PC-3 (cell line): ENCODE results near the gene FAM43B. TPM values are rescaled to one million over a fixed set of nuclear protein-coding genes. Genes with fewer than 3 reads are reported as not detected.
A peak's percentile ranks its signal among the peaks of the same experiment; 100 is the strongest.

Experiments
- ATAC-seq: fragments of 200-7000 bp; cut with Tn5 transposase; 2 replicates; pipeline ENCODE4 v1.9.1; 2020; ENCODE audit warnings: mild to moderate bottlenecking, moderate library complexity
- BruUV-seq: library from RNA; stranded (reverse); fragments of 400-500 nt; replicated peaks from 2 replicates; lab custom pipeline; 2021; lab: Mats Ljungman, UMichigan
- CTCF ChIA-PET: fragments of 300-600 bp; sonication (Branson Sonifier 250); formaldehyde crosslinking; loops from one replicate; lab custom pipeline; 2022; ENCODE audit warnings: antibody characterized with exemption; lab: Charles Lee
- POLR2A ChIA-PET: fragments of 300-600 bp; sonication (Branson Sonifier 250); formaldehyde crosslinking; loops from one replicate; lab custom pipeline; 2022; ENCODE audit warnings: antibody characterized with exemption; ENCODE audit not compliant: unreplicated experiment; lab: Charles Lee
- DNase-seq: peaks from one replicate; pipeline ENCODE4 v3.0.0-alpha.2; 2015
- H2AFZ ChIP-seq: fragments of 300-600 bp; sonication (generic); 2 replicates; pipeline ENCODE4 v1.6.0; 2016; ENCODE audit warnings: antibody characterized with exemption, low read length
- H3F3A ChIP-seq: fragments of 300-600 bp; sonication (generic); one replicate; pipeline ENCODE4 v1.6.0; 2017; ENCODE audit warnings: antibody characterized with exemption, low read length, control low read depth, mild to moderate bottlenecking; ENCODE audit not compliant: unreplicated experiment
- H3K27ac ChIP-seq: fragments of 300-600 bp; sonication (generic); 2 replicates; pipeline ENCODE4 v1.5.1; 2016; ENCODE audit warnings: mild to moderate bottlenecking, low read length
- H3K27me3 ChIP-seq: fragments of 300-600 bp; sonication (generic); 2 replicates; pipeline ENCODE4 v1.6.1; 2016; ENCODE audit warnings: low read length, mixed read lengths
- H3K36me3 ChIP-seq: fragments of 300-600 bp; sonication (generic); 2 replicates; pipeline ENCODE4 v1.6.1; 2016; ENCODE audit warnings: low read depth, mixed run types, low read length, mixed read lengths
- H3K4me1 ChIP-seq: fragments of 300-600 bp; sonication (generic); 2 replicates; pipeline ENCODE4 v1.5.1; 2016; ENCODE audit warnings: low read length; ENCODE audit not compliant: insufficient read depth
- H3K4me2 ChIP-seq: fragments of 300-600 bp; sonication (generic); 2 replicates; pipeline ENCODE4 v1.6.0; 2016; ENCODE audit warnings: low read length
- H3K4me3 ChIP-seq: fragments of 300-600 bp; sonication (generic); 2 replicates; pipeline ENCODE4 v1.5.1; 2016; ENCODE audit warnings: mild to moderate bottlenecking, low read length, mixed read lengths
- H3K79me2 ChIP-seq: fragments of 300-600 bp; sonication (generic); 2 replicates; pipeline ENCODE4 v1.6.1; 2017; ENCODE audit warnings: low read length, mixed read lengths
- H3K9ac ChIP-seq: fragments of 300-600 bp; sonication (generic); 2 replicates; pipeline ENCODE4 v1.6.0; 2016; ENCODE audit warnings: mild to moderate bottlenecking, low read length
- H3K9me2 ChIP-seq: fragments of 300-600 bp; sonication (generic); replicated peaks from 2 replicates; pipeline ENCODE4 v1.6.1; 2016; ENCODE audit warnings: mixed run types, low read length, mixed read lengths
- H3K9me3 ChIP-seq: fragments of 300-600 bp; sonication (generic); 2 replicates; pipeline ENCODE4 v1.6.1; 2016; ENCODE audit warnings: low read length, mixed read lengths
- H4K20me1 ChIP-seq: fragments of 300-600 bp; sonication (generic); 2 replicates; pipeline ENCODE4 v1.6.1; 2016; ENCODE audit warnings: low read length, mixed read lengths
- CTCF ChIP-seq: fragments of 300-600 bp; sonication (generic); conservative IDR thresholded peaks from 2 replicates; pipeline ENCODE4 v1.5.1; 2017; ENCODE audit warnings: antibody characterized with exemption, low read depth, mild to moderate bottlenecking, low read length
- EZH2 ChIP-seq: fragments of 300-600 bp; sonication (generic); IDR thresholded peaks from one replicate; pipeline ENCODE4 v1.6.1; 2017; ENCODE audit warnings: antibody characterized with exemption, mild to moderate bottlenecking, low read length; ENCODE audit not compliant: unreplicated experiment
- EZH2phosphoT487 ChIP-seq: fragments of 300-600 bp; sonication (generic); IDR thresholded peaks from 2 replicates; pipeline ENCODE4 v1.6.1; 2018; ENCODE audit warnings: mild to moderate bottlenecking, antibody characterized with exemption, low read length, borderline replicate concordance
- intact Hi-C: fragments of 100-400 bp; cut with micrococcal nuclease; formaldehyde crosslinking; loops from 2 replicates; pipeline ENCODE4 v1.9.0; 2023
- total RNA-seq: library from RNA; depleted of rRNA; stranded (reverse); fragments of >200 nt; gene quantifications from 2 replicates; pipeline ENCODE4 v1.2.3, GENCODE V29; 2014

The FAM43B gene
- total RNA-seq, 1 experiment from 2014 or later, result 0.11 TPM

GRCh38 chr1:20551161-20551560 is 1.2 kb upstream of the FAM43B start:
- no peak overlapping the region for H2AFZ ChIP-seq
- TF ChIP-seq CTCF (no peak), EZH2 (no peak), EZH2phosphoT487 (no peak)
- no peak overlapping the region for H3K27ac ChIP-seq
- no peaks in the 10 kb centered on the region for H3K9me2 ChIP-seq
- BruUV-seq, result no TSS peak
- ATAC-seq (no peak), DNase-seq (no peak)
- ChIA-PET CTCF (no interaction called here), POLR2A (no interaction called here)
- H3K79me2 ChIP-seq, result no peaks in the 10 kb centered on the region
- no peak overlapping the region for H3K4me2 ChIP-seq
- H3K27me3 ChIP-seq, result peaks cover 17% of the 10 kb centered on the region
- no peaks in the 10 kb centered on the region for H3F3A ChIP-seq
- no peaks in the 10 kb centered on the region for H4K20me1 ChIP-seq
- no peaks in the 10 kb centered on the region for H3K9me3 ChIP-seq
- intact Hi-C loops, result no loop called here
- no peak overlapping the region for H3K9ac ChIP-seq
- H3K4me3 ChIP-seq, result no peak overlapping the region
- H3K36me3 ChIP-seq, result no peaks in the 10 kb centered on the region
- no peaks in the 10 kb centered on the region; the same call in 1 of the 2 replicates for H3K4me1 ChIP-seq

- Histone ChIP-seq H3K27me3 (peaks cover 17% of the 10 kb centered on the region), H3K9me2 (no peaks in the 10 kb centered on the region), H3K9me3 (no peaks in the 10 kb centered on the region), H3K36me3 (no peaks in the 10 kb centered on the region), H3K27ac (no peak overlapping the region), H3K4me1 (no peaks in the 10 kb centered on the region; the same call in 1 of the 2 replicates), H3K9ac (no peak overlapping the region), H3F3A (no peaks in the 10 kb centered on the region), H3K4me2 (peak overlapping the region; percentile 69), H3K79me2 (no peaks in the 10 kb centered on the region), H4K20me1 (no peaks in the 10 kb centered on the region), H2AFZ (peak overlapping the region; percentile 30; the same call in 1 of the 2 replicates), H3K4me3 (peak overlapping the region; percentile 52)
- CTCF ChIA-PET, result no interaction called here
- intact Hi-C loops, result no loop called here
- ATAC-seq (peak; percentile 29), DNase-seq (no peak)
- no TSS peak for BruUV-seq
- POLR2A ChIA-PET, result no interaction called here
- TF ChIP-seq EZH2phosphoT487 (peak; percentile 43; the same call in 1 of the 2 replicates), CTCF (no peak), EZH2 (peak; percentile 70)
Measured at GRCh38 chr1:20552728-20553445, 514 bp downstream of the FAM43B start.
